BE2C (cell line): Measurements from ENCODE around the gene IKZF1.
A peak's percentile ranks its signal among the peaks of the same experiment; 100 is the strongest.

Experiments
- DNase-seq: peaks from one replicate; pipeline ENCODE4 v3.0.0-alpha.2; 2020
- H3K27me3 ChIP-seq: fragments of 250-450 bp; sonication (Bioruptor Pico); 2 replicates; pipeline ENCODE4 v1.5.1; 2020; ENCODE audit warnings: mild to moderate bottlenecking
- H3K36me3 ChIP-seq: fragments of 250-450 bp; sonication (Bioruptor Pico); 2 replicates; pipeline ENCODE4 v1.5.1; 2020; ENCODE audit warnings: mild to moderate bottlenecking
- H3K4me1 ChIP-seq: fragments of 250-450 bp; sonication (Bioruptor Pico); 2 replicates; pipeline ENCODE4 v1.5.1; 2020
- H3K4me3 ChIP-seq: 2 replicates; pipeline ENCODE4 v1.5.1; 2011; ENCODE audit warnings: low read depth, low read length
- H3K9me3 ChIP-seq: fragments of 250-450 bp; sonication (Bioruptor Pico); 2 replicates; pipeline ENCODE4 v1.5.1; 2020
- TF ChIP-seq, protein P1 (sequence below): IDR thresholded peaks from 2 replicates; pipeline ENCODE4 v1.5.1; 2012; ENCODE audit warnings: mild to moderate bottlenecking, low read depth, low read length

The IKZF1 gene

DNA sequence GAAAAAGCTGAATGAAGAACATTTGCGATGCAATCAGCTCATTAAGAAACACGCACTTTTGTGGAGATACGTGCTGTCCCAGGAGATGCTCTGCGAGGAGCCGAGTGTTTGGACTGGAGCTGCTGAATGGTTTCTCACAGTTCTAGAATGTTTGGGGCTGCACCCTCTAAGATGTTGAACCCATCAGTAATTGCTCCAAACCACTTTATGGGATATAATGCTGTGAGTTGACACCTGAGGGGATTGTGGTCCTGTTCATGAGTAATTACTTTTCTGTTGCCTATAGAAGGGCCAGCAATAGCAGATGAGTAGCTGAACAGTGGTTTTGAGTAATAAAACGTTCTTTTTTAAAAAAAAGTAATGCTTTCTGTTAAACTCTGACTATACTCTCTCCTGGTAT, 63.1 kb downstream of the IKZF1 start:
- no peak for DNase-seq
- TF ChIP-seq, protein P1, sequence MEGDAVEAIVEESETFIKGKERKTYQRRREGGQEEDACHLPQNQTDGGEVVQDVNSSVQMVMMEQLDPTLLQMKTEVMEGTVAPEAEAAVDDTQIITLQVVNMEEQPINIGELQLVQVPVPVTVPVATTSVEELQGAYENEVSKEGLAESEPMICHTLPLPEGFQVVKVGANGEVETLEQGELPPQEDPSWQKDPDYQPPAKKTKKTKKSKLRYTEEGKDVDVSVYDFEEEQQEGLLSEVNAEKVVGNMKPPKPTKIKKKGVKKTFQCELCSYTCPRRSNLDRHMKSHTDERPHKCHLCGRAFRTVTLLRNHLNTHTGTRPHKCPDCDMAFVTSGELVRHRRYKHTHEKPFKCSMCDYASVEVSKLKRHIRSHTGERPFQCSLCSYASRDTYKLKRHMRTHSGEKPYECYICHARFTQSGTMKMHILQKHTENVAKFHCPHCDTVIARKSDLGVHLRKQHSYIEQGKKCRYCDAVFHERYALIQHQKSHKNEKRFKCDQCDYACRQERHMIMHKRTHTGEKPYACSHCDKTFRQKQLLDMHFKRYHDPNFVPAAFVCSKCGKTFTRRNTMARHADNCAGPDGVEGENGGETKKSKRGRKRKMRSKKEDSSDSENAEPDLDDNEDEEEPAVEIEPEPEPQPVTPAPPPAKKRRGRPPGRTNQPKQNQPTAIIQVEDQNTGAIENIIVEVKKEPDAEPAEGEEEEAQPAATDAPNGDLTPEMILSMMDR, result no peak
- peaks cover 18% of the 10 kb centered on the region for H3K27me3 ChIP-seq
- H3K36me3 ChIP-seq, result no peaks in the 10 kb centered on the region
- H3K9me3 ChIP-seq, result no peaks in the 10 kb centered on the region
- no peaks in the 10 kb centered on the region for H3K4me1 ChIP-seq
- no peak overlapping the region for H3K4me3 ChIP-seq

DNA sequence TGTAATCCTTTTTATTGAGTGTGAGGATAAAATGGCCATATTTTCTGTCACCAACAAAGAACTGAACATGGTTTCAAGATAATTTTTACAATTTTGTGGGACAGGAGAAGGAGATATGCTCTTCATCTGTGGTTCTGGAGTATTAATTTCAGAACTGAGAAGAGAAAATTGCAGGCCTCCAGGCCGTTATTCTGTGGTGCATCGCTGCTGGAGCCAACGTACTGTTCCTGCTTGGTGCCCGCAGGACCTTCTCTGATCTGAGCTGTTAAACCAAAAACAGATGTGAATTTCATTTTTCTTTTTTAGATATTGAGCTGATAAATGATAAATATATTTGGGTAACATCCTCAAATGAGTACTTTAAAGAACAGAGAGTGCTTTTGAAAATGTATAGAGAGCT, 63.9 kb downstream of the IKZF1 start:
- Histone ChIP-seq H3K27me3 (peaks cover 24% of the 10 kb centered on the region), H3K4me3 (no peak overlapping the region), H3K36me3 (no peaks in the 10 kb centered on the region), H3K9me3 (no peaks in the 10 kb centered on the region), H3K4me1 (no peaks in the 10 kb centered on the region)
- no peak for DNase-seq
- TF ChIP-seq, protein P1, result no peak

DNA sequence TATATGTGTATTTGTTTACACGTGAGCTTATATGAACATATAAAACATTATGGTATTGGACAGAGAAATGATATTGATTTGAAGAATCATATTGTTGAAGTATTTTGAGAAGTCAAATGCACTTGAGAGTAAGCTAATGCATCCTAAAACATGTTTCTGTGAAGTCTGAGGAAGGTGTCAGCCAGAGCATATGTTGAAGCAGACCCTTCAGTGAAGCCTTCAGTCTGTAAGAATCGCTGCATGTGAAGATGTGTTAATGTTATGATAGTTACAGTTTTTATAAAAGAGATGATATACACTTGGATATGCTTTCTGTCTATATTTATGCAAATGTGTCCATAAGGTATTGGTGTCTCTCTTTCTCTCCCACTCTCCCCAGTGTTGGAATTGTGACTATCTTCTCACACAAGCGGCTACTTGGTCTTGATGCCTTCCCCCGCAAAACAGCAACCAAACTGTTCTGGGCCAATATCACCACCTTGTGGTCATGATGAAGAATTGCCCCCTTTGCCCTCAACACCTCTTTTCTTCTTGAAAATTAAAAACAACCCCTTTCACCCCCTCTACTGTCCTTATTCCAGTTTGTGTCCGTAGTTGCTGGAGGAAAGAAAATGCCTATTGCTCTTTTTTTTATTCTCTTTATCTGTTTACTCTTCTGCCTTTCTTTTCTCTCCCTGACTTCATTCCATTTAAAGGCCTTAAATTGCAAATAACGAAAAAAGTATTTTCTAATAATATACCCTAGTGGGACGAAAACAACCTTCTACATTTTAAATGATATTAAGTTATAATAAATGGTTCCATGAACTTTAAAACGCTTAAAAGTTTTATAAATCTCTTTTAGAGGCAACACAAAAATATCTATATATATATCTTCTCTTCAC, 64.9 kb downstream of the IKZF1 start:
- DNase-seq, result no peak
- TF ChIP-seq, protein P1, result peak; percentile 82

DNA sequence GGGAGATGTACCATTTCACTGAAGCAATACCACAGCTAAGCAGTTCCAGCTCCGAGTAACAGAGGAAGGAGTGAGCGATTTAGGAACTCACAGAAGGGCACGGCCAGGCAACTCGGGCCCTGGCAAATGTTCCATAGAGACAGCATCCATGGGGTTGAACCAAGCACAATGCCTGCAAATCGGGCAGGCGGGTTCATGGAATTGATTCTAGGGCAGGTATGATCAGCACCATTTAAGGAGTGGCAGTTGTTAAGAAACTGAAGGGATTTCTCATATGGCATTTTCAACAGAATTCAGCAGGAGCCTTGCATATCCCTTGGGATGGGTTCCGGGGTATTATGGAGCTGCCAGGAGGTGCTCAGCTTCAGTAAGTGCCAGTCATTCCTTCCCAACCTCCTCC, 66.4 kb downstream of the IKZF1 start:
- Histone ChIP-seq H3K9me3 (no peaks in the 10 kb centered on the region), H3K27me3 (peaks cover 24% of the 10 kb centered on the region), H3K4me1 (no peaks in the 10 kb centered on the region), H3K36me3 (no peaks in the 10 kb centered on the region), H3K4me3 (no peak overlapping the region)
- TF ChIP-seq, protein P1, result no peak
- no peak for DNase-seq

More for the DNA sequence above, 64.9 kb downstream of the IKZF1 start:
- no peaks in the 10 kb centered on the region for H3K9me3 ChIP-seq
- no peaks in the 10 kb centered on the region for H3K36me3 ChIP-seq
- H3K4me1 ChIP-seq, result no peaks in the 10 kb centered on the region
- H3K4me3 ChIP-seq, result no peak overlapping the region
- peaks cover 24% of the 10 kb centered on the region for H3K27me3 ChIP-seq

DNA sequence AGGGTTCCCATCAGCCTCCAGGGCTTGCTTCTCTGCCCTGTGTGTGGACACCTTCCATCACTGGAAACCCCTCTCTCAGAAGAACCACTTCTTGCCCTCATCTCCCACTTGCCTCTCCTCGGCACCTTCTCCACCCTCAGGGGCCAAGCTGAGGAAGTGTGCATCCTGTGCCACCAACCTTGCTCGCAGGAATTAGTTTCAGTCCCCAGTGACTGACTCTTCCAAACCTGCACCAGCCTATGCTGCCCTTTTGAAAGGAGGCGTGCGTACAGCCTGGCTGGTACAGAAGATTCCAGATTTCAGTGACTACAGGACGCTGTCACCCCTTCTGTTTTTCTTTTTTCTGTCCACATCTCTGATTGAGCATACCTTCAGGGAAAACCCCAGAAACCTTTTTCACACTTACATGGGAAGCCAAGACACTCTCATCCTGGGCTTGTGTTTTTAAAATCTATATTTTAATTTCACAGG, 67.1 kb downstream of the IKZF1 start:
- H3K4me1 ChIP-seq, result no peaks in the 10 kb centered on the region
- no peak overlapping the region for H3K4me3 ChIP-seq
- H3K36me3 ChIP-seq, result no peaks in the 10 kb centered on the region
- TF ChIP-seq, protein P1, result no peak
- H3K9me3 ChIP-seq, result no peaks in the 10 kb centered on the region
- peaks cover 24% of the 10 kb centered on the region for H3K27me3 ChIP-seq
- DNase-seq, result no peak

DNA sequence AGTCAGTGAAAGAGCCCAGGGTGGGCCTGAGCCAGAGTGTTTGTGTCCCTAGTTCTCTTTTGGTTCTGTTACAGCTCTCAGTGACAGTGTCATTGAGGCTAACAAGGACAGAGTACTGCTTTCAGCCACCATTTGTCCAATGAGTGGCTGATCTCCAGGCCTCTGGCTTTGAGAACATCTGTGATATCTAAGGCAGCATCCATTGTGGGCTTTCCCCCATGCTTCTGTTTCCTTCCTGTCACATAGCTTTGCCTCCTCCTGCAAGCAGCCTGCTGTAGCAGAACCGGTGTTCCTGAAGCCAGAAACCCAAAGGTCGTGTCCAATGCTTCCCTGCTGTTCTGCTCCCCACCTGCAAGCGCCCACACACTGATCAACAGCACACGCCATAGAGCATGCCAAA, 68.4 kb downstream of the IKZF1 start:
- H3K4me1 ChIP-seq, result no peaks in the 10 kb centered on the region
- TF ChIP-seq, protein P1, result no peak
- peaks cover 19% of the 10 kb centered on the region for H3K27me3 ChIP-seq
- H3K36me3 ChIP-seq, result no peaks in the 10 kb centered on the region
- H3K4me3 ChIP-seq, result no peak overlapping the region
- no peak for DNase-seq
- no peaks in the 10 kb centered on the region for H3K9me3 ChIP-seq
